HL-60/S4 (cell line): ENCODE results near the gene TAL2.

ENCODE experiments used
- in situ Hi-C: fragments of 300-500 bp; cut with MboI; formaldehyde crosslinking; loops from 2 replicates; pipeline ENCODE4 v1.14.3; 2022; ENCODE audit warnings: low sequenced_read_pairs

Gene TAL2

DNA sequence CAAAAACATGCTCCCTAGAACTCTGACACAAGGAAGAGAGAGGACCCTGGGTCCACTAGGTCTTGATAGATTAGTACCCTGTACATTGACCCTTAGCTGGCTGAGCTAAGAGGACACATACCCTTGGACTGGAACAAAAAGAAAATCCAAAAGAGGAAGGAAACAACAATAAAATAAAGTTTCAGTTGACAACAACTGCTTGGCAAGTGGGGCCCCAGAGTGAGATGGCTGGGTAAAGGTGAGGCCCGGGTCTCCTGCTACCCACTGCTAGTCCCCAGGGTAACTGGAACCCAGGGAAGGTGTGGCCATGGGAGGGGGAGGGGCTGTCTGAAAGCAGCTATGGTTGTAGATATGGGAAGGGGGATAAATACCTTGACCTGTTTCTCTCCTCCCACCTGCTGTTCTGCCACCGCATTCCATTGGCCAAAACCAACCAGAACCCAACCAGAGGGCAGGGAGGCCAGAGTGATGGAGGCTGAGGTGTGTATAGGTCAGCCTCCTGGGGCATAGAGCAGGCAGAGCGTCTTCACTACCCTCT is 11.7 kb downstream of the TAL2 start:
- in situ Hi-C loops = no loop called here

GRCh38 chr9:105676351-105676923 is 14.2 kb downstream of the TAL2 start:
- in situ Hi-C loops = no loop called here

- in situ Hi-C loops = no loop called here
Measured at GRCh38 chr9:105678163-105678562, 15.9 kb downstream of the TAL2 start.

- in situ Hi-C loops = no loop called here
Measured at GRCh38 chr9:105678781-105679180, 16.5 kb downstream of the TAL2 start.

- in situ Hi-C loops = no loop called here
Measured at GRCh38 chr9:105679257-105680022, 17.2 kb downstream of the TAL2 start.

GRCh38 chr9:105681313-105681712 is 19.1 kb downstream of the TAL2 start:
- in situ Hi-C loops = no loop called here

GRCh38 chr9:105681724-105682123 is 19.5 kb downstream of the TAL2 start:
- in situ Hi-C loops = no loop called here

- in situ Hi-C loops = no loop called here
Measured at GRCh38 chr9:105683688-105684275, 21.5 kb downstream of the TAL2 start.

- in situ Hi-C loops = no loop called here
Measured at GRCh38 chr9:105686936-105687335, 24.7 kb downstream of the TAL2 start.

DNA sequence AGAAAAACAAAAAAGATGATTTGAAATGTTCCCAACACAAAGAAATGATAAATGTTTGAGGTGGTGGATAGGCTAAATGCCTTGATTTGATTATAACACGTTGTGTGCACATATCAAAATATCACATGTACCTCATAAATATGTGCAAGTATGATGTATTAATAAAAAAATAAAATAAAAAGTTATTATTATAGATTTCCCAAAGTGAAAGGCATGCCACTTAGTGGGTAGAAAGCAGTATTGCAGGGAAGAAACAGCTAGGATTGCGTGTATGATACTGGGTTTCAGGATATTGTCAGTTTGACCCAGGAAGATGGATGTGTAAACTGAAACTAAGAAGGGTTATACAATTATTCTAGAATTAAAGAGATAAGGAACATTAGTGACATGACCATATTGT is 28.5 kb downstream of the TAL2 start:
- in situ Hi-C loops = no loop called here

DNA sequence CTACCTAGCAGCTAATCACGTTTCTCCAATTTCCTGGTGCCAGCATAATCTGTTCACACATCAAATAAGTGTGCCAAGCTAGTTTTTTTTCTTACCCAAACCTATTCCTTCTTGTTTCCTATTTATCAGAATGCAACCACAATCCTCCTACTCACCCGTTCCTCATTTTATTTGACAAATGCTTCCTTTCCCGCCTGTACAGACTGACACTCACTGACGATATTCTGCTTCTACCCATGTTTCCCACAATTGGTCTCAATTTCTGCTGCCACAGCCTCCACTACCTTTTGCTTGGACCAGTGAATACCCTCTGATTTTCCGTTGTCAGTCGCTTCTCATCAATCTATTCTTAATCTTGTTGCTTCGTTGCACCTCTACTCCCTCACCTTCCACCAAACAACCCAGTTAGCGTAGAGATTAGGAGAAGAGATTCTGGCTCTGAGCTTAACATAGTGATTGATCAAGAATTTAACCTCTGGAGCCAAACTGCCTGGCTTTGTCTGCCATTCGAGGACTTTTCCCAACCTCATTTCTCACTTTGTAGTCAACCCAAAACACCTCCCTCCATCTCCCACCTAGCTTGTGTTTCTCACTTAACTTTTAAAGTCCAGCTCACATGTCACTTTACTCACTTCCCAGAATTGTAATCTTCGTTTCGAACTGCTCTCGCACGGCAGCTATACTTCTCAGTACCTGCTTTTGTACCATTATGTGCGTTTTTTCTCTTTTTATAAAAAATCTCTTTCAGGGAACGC is 31.4 kb downstream of the TAL2 start:
- in situ Hi-C loops = no loop called here

DNA sequence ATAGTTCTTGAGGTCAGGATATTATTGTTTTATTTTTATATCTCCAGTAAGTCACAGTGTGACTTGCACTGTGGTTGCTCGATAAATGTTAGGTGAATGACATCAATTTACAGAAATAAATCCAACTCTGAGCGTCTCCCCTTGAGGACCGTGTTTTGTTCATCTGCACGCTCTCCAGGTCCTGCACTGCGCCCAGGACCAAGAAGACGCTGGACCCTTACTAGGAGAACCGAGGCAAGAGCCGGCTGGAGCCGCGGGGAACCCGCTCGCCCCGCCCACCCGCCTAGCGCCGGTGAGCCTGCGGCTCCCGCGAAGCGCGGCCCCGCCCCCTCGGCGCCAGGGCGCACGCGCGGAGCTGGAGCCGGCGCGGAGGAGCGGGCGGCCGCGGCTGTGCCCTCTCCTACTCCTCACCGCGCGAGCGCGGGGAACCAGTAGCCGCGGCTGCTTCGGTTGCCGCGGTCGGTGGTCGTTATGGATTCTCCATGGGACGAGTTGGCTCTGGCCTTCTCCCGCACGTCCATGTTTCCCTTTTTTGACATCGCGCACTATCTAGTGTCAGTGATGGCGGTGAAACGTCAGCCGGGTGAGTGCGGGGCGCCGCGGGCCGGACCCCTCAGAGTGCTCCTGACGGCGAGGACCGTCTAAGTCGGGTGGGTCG is 32.1 kb downstream of the TAL2 start, which contains the start of gene TMEM38B:
TMEM38B (plus strand) TSS at position 352 of the 658 bp plus-strand sequence; CDS start at position 472, 120 bp downstream.
- in situ Hi-C loops = no loop called here

GRCh38 chr9:105694848-105695581 is 32.8 kb downstream of the TAL2 start:
- in situ Hi-C loops = no loop called here

DNA sequence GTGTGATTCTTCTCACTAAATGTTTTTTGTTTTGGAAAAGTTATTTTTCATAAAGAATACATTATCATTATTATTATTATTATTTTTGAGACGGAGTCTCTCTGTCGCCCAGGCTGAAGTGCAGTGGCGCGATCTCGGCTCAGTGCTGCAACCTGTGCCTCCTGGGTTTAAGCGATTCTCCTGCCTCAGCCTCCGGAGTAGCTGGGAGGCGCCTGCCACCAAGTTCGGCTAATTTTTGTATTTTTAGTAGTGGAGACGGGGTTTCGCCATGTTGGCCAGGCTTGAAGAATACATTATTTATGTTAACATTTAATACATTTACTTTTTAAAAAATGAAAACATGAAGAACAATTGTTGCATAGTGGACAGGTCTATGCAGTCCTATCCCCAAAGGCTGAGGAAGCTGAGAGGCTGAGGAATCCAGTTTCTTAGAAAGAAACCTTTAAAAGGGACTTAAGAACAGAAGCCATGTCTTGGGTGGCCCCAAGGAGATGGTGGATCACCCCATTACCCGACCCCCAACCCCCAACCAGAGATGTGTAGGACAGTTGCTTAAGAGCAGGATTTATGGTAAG is 34.0 kb downstream of the TAL2 start:
- in situ Hi-C loops = no loop called here

GRCh38 chr9:105697871-105698270 is 35.6 kb downstream of the TAL2 start:
- in situ Hi-C loops = no loop called here

DNA sequence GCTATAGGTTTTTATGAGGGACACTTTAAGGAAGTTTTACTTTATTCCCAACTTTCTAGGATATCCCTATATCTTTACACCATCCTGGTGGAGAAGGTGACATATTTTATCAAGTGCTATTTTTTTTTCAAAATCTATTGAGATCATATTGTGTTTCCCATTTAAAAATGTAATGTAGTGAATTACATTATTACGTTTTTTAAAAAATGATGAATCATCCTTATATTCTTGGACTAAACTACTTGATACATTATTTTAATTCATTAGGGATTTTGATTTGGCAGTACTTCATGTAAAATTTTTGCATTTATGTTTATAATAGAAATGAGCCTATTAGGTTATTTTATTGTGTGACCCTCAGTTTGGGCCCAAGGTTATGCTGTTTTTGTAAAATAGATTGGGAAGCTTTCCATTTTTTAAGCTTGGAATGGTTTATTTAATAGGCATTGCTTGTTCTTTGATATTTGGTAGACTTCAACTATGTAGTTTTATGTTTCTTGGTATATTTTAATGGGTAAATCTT is 36.2 kb downstream of the TAL2 start:
- in situ Hi-C loops = no loop called here

- in situ Hi-C loops = loop anchor here (25.0 kb wide), 1 partner anchor 538 kb away; no protein-coding TSS in a partner anchor
Measured at GRCh38 chr9:105700668-105701067, 38.4 kb downstream of the TAL2 start.

GRCh38 chr9:105701145-105701544 is 38.9 kb downstream of the TAL2 start:
- in situ Hi-C loops = loop anchor here (25.0 kb wide), 1 partner anchor 539 kb away; no protein-coding TSS in a partner anchor

DNA sequence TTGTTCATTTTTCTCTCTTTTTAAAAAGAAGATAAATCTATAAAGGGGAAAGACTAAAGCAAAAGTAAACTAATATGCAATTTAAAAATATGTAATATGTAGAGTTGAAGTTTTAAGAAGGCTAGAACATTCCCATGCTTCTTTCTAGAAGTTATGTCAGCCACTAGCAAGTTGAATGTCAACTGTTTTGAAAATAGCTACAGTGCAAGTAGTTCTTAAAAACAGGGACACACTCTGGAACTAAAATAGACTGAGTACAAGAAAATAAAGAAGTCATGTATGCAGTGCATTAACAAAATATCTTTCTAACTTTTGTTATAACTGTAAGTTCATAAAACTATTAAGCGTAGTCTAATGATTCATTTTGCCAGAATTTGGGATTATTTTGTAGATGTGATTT is 40.0 kb downstream of the TAL2 start:
- in situ Hi-C loops = loop anchor here (25.0 kb wide), 1 partner anchor 540 kb away; no protein-coding TSS in a partner anchor
